ENCODE data around the gene HBE1.

DNA sequence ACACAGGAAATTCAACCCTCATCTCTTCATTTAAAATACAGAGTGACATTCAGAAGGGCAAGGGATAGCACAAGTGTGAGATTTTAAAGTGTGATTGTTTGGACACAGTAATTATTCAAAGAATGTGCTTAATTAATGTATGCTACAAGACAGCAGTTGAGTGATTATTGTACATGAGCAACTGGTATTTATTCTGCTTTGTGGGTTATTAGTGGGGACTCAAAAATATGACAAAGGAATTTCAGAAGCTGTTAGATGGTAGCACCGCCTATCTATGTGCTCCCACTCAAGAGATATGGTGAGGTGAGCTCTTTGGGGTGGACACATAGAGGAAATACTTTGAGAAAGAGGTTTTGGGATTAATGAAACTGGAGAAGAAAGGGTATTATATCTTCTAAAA is 29.7 kb downstream of the HBE1 start:
- TF ChIP-seq EP300 (IDR thresholded peaks at IDR 0.05; ENCODE audit: borderline replicate concordance in 1 of 2, low read depth in 1 of 2, low read length in 1 of 2), result no peak
- no peak for TF ChIP-seq CTCF (IDR thresholded peaks at IDR 0.05)
- no peak for TF ChIP-seq SIN3A (IDR thresholded peaks at IDR 0.05; ENCODE audit: borderline replicate concordance, low read depth, low read length)
- TF ChIP-seq POLR2AphosphoS5 (IDR thresholded peaks at IDR 0.05; ENCODE audit: low read depth, low read length), result no peak
- TF ChIP-seq RCOR1 (IDR thresholded peaks at IDR 0.05; ENCODE audit: low read length), result no peak
- TF ChIP-seq MXI1 (IDR thresholded peaks at IDR 0.05; ENCODE audit: low read depth, low read length), result no peak
- TF ChIP-seq MEF2A (IDR thresholded peaks at IDR 0.05; ENCODE audit: borderline replicate concordance, low read depth), result no peak
- no peak for TF ChIP-seq USF2 (IDR thresholded peaks at IDR 0.05; ENCODE audit: borderline replicate concordance, low read depth, low read length)
- no peak for TF ChIP-seq EZH2phosphoT487 (IDR thresholded peaks at IDR 0.05; ENCODE audit: borderline replicate concordance, low read depth)
- no peak for TF ChIP-seq CHD2 (IDR thresholded peaks at IDR 0.05; ENCODE audit: low read length, partially characterized antibody)
- TF ChIP-seq NFIC (IDR thresholded peaks at IDR 0.05; ENCODE audit: borderline replicate concordance), result no peak

Data from SK-N-SH (cell line).